HCT116 (cell line): ENCODE measurements around the gene PPTC7. TPM values are rescaled to one million over a fixed set of nuclear protein-coding genes. Genes with fewer than 3 reads are reported as not detected.

ENCODE experiments used
- ATAC-seq: fragments of 200-7000 bp; cut with Tn5 transposase; 2 replicates; pipeline ENCODE4 v1.9.1; 2020; ENCODE audit warnings: mild to moderate bottlenecking, moderate library complexity
- BruUV-seq: library from RNA; stranded (reverse); fragments of 400-500 nt; replicated peaks from 2 replicates; lab custom pipeline; 2021; lab: Mats Ljungman, UMichigan
- CTCF ChIA-PET: fragments of 300-600 bp; sonication (Branson Sonifier 250); formaldehyde crosslinking; loops from one replicate; lab custom pipeline; 2021; ENCODE audit warnings: antibody characterized with exemption; lab: Charles Lee
- POLR2A ChIA-PET: fragments of 300-600, 350-600 bp; sonication (Branson Sonifier 250); formaldehyde crosslinking; loops from one replicate; lab custom pipeline; 2021; ENCODE audit warnings: antibody characterized with exemption; lab: Charles Lee
- RAD21 ChIA-PET, 2 experiments: fragments of 300-600 bp; sonication (Branson Sonifier 250); formaldehyde crosslinking; loops; one replicate each; lab custom pipeline; 2023; ENCODE audit warnings: low total read pairs in 2 of 2; ENCODE audit not compliant: uncharacterized antibody in 2 of 2, unreplicated experiment in 2 of 2, low non-redundant PET in 1 of 2; lab: Charles Lee
- DNase-seq: peaks from one replicate; pipeline ENCODE4 v3.0.0-alpha.2; 2010; ENCODE audit warnings: low read depth, low spot score
- H2AFZ ChIP-seq: fragments of 200-600 bp; shearing (Covaris generic), sonication (generic); 2 replicates; pipeline ENCODE4 v1.6.1; 2017; ENCODE audit warnings: low read depth, mixed run types, mixed read lengths, antibody characterized with exemption, low read length; ENCODE audit not compliant: poor library complexity, severe bottlenecking
- H3K27ac ChIP-seq: 2 replicates; pipeline ENCODE4 v1.5.1; 2012; ENCODE audit warnings: low read depth, low read length
- H3K27me3 ChIP-seq: fragments of 200-600 bp; sonication (generic); 2 replicates; pipeline ENCODE4 v1.6.1; 2016; ENCODE audit warnings: mixed run types, low read length, mixed read lengths; ENCODE audit not compliant: insufficient read depth
- H3K36me3 ChIP-seq, 2 experiments: fragments of 200-500 bp in 1 of 2; fragments of 200-600 bp in 1 of 2; sonication (Bioruptor generic) in 1 of 2; sonication (generic) in 1 of 2; 2 replicates each; pipeline versions ENCODE4 v1.5.1 to v1.6.1; 2014 to 2016; ENCODE audit warnings: low read length in 2 of 2, inconsistent platforms in 1 of 2, mixed read lengths in 1 of 2, mixed run types in 1 of 2; ENCODE audit not compliant: insufficient read depth in 2 of 2, control insufficient read depth in 1 of 2
- H3K4me1 ChIP-seq, 2 experiments: fragments of 200-600 bp in 1 of 2; sonication (generic) in 1 of 2; 2 replicates each; pipeline versions ENCODE4 v1.5.1 to v1.6.1; 2012 to 2017; ENCODE audit warnings: low read length in 2 of 2, inconsistent platforms in 1 of 2, mild to moderate bottlenecking in 1 of 2, mixed read lengths in 1 of 2, mixed run types in 1 of 2, moderate library complexity in 1 of 2; ENCODE audit not compliant: insufficient read depth in 2 of 2, control insufficient read depth in 1 of 2
- H3K4me2 ChIP-seq: fragments of 200-600 bp; sonication (generic); 2 replicates; pipeline ENCODE4 v1.6.1; 2017; ENCODE audit warnings: mixed run types, low read length, mixed read lengths
- H3K4me3 ChIP-seq, 2 experiments: fragments of 200-600 bp in 1 of 2; sonication (generic) in 1 of 2; replicated peaks in 1 of 2; 2 replicates each; pipeline ENCODE4 v1.5.1; 2011 to 2016; ENCODE audit warnings: low read length in 2 of 2, control low read depth in 1 of 2, low read depth in 1 of 2, mild to moderate bottlenecking in 1 of 2, mixed read lengths in 1 of 2, mixed run types in 1 of 2
- H3K79me2 ChIP-seq: fragments of 200-600 bp; sonication (generic); 2 replicates; pipeline ENCODE4 v1.6.1; 2017; ENCODE audit warnings: mild to moderate bottlenecking, mixed run types, low read length, moderate library complexity, mixed read lengths; ENCODE audit not compliant: insufficient read depth
- H3K9ac ChIP-seq: fragments of 200-600 bp; sonication (generic); 2 replicates; pipeline ENCODE4 v1.6.1; 2016; ENCODE audit warnings: low read length, mixed read lengths
- H3K9me2 ChIP-seq: fragments of 200-600 bp; sonication (generic), shearing (Covaris generic); 2 replicates; pipeline ENCODE4 v1.6.1; 2017; ENCODE audit warnings: mixed run types, mild to moderate bottlenecking, moderate library complexity; ENCODE audit not compliant: insufficient read depth
- H3K9me3 ChIP-seq, 2 experiments: fragments of 200-500 bp in 1 of 2; fragments of 200-600 bp in 1 of 2; sonication (Bioruptor generic) in 1 of 2; sonication (generic) in 1 of 2; 2 replicates each; pipeline ENCODE4 v1.6.1; 2014 to 2017; ENCODE audit warnings: low read length in 2 of 2, mixed read lengths in 2 of 2, inconsistent platforms in 1 of 2, low read depth in 1 of 2, mild to moderate bottlenecking in 1 of 2, mixed run types in 1 of 2, moderate library complexity in 1 of 2; ENCODE audit not compliant: control insufficient read depth in 1 of 2, insufficient read depth in 1 of 2
- H4K20me1 ChIP-seq: fragments of 200-600 bp; sonication (generic), shearing (Covaris generic); 2 replicates; pipeline ENCODE4 v1.6.1; 2017; ENCODE audit warnings: mixed run types, mild to moderate bottlenecking, moderate library complexity; ENCODE audit not compliant: insufficient read depth
- CTCF ChIP-seq, 3 experiments: fragments of 200-600 bp in 1 of 3; sonication (generic) in 1 of 3; IDR thresholded peaks in 2 of 3; conservative IDR thresholded peaks in 1 of 3; 2 replicates each; pipeline ENCODE4 v1.5.1; 2012 to 2017; ENCODE audit warnings: low read depth in 2 of 3, low read length in 2 of 3, antibody characterized with exemption in 1 of 3, borderline replicate concordance in 1 of 3, control low read depth in 1 of 3, mild to moderate bottlenecking in 1 of 3, mixed read lengths in 1 of 3, mixed run types in 1 of 3, moderate library complexity in 1 of 3; ENCODE audit not compliant: insufficient read depth in 1 of 3
- ELF1 ChIP-seq: IDR thresholded peaks from 2 replicates; pipeline ENCODE4 v1.6.1; 2012; ENCODE audit warnings: low read depth, borderline replicate concordance
- EZH2 ChIP-seq: fragments of 200-600 bp; sonication (generic); IDR thresholded peaks from 2 replicates; pipeline ENCODE4 v1.6.1; 2017; ENCODE audit warnings: antibody characterized with exemption, mixed run types
- FOSL1 ChIP-seq: IDR thresholded peaks from 2 replicates; pipeline ENCODE4 v1.6.1; 2012; ENCODE audit warnings: low read depth
- JUND ChIP-seq: IDR thresholded peaks from 2 replicates; pipeline ENCODE4 v1.6.1; 2012
- MAX ChIP-seq: IDR thresholded peaks from 2 replicates; pipeline ENCODE4 v1.6.1; 2012
- POLR2AphosphoS5 ChIP-seq: IDR thresholded peaks from 2 replicates; pipeline ENCODE4 v1.6.1; 2011; ENCODE audit warnings: mild to moderate bottlenecking, low read depth, low read length, moderate library complexity
- RAD21 ChIP-seq: IDR thresholded peaks from 2 replicates; pipeline ENCODE4 v1.6.1; 2012; ENCODE audit warnings: low read depth, mild to moderate bottlenecking
- SP1 ChIP-seq: IDR thresholded peaks from 2 replicates; pipeline ENCODE4 v1.6.1; 2012; ENCODE audit warnings: low read depth
- SRF ChIP-seq: IDR thresholded peaks from 2 replicates; pipeline ENCODE4 v1.6.1; 2012; ENCODE audit warnings: low read depth
- YY1 ChIP-seq: IDR thresholded peaks from 2 replicates; pipeline ENCODE4 v1.6.1; 2011; ENCODE audit warnings: low read length, low read depth, moderate library complexity, mild to moderate bottlenecking; ENCODE audit not compliant: insufficient replicate concordance; ENCODE audit errors: extremely low read depth
- ZBTB33 ChIP-seq: IDR thresholded peaks from 2 replicates; pipeline ENCODE4 v1.6.1; 2011; ENCODE audit warnings: mild to moderate bottlenecking, low read length, moderate library complexity; ENCODE audit not compliant: insufficient replicate concordance; ENCODE audit errors: extremely low read depth
- ZFX ChIP-seq: fragments of 450-650 bp; IDR thresholded peaks from 2 replicates; pipeline ENCODE4 v1.6.1; 2017
- ZNF274 ChIP-seq: fragments of 200-500 bp; sonication (Bioruptor generic); IDR thresholded peaks from 2 replicates; pipeline ENCODE4 v1.6.1; 2014; ENCODE audit warnings: mild to moderate bottlenecking, low read depth, low read length, inconsistent platforms
- intact Hi-C: fragments of 100-400 bp; cut with micrococcal nuclease; formaldehyde crosslinking; loops from 2 replicates; pipeline ENCODE4 v1.10.0; 2022
- total RNA-seq: library from RNA; stranded (reverse); gene quantifications from one replicate; pipeline ENCODE4 v1.2.1, GENCODE V29; 2021; ENCODE audit not compliant: unreplicated experiment
- TF ChIP-seq, protein P1 (sequence below): IDR thresholded peaks from 2 replicates; pipeline ENCODE4 v1.6.1; 2012

PPTC7 gene
- total RNA-seq, 1 experiment from 2014 or later, result 25.2 TPM

GRCh38 chr12:110513842-110514241, 69.3 kb downstream of the PPTC7 start:
- ChIA-PET CTCF (interaction anchor here (1.4 to 2.0 kb wide), 2 partner anchors 87 to 90 kb away, joined by 3 to 11 read pairs; no protein-coding TSS in a partner anchor), POLR2A (interaction anchor here (1.1 kb wide), 1 partner anchor 13 kb away, joined by 3 read pairs; no protein-coding TSS in a partner anchor)
- intact Hi-C loops, result loop anchor here (2.0 kb wide), 1 partner anchor 89 kb away; no protein-coding TSS in a partner anchor

More at GRCh38 chr12:110513842-110514241, 69.3 kb downstream of the PPTC7 start:
- Histone ChIP-seq H3K36me3 (no peaks in the 10 kb centered on the region), H2AFZ (no peak overlapping the region), H3K79me2 (no peaks in the 10 kb centered on the region), H3K27me3 (no peaks in the 10 kb centered on the region), H3K27ac (no peak overlapping the region), H3K9me3 (no peaks in the 10 kb centered on the region), H4K20me1 (no peaks in the 10 kb centered on the region), H3K9me2 (no peaks in the 10 kb centered on the region), H3K9ac (no peak overlapping the region), H3K4me2 (no peak overlapping the region), H3K4me1 (peaks cover 0 to 7% of the 10 kb centered on the region in 2 experiments; a peak in 3 of 4 replicates), H3K4me3 (no peak overlapping the region)
- DNase-seq (no peak), ATAC-seq (no peak)
- no TSS peak for BruUV-seq
- RAD21 ChIA-PET, result no interaction called here
- TF ChIP-seq, protein P1, sequence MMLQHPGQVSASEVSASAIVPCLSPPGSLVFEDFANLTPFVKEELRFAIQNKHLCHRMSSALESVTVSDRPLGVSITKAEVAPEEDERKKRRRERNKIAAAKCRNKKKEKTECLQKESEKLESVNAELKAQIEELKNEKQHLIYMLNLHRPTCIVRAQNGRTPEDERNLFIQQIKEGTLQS, result no peak
- no peak for TF ChIP-seq ELF1
- TF ChIP-seq MAX, result no peak
- no peak for TF ChIP-seq ZBTB33
- TF ChIP-seq SRF, result no peak
- TF ChIP-seq YY1, result no peak
- no peak for TF ChIP-seq ZNF274
- TF ChIP-seq EZH2, result no peak
- no peak for TF ChIP-seq ZFX
- TF ChIP-seq RAD21, result no peak
- no peak for TF ChIP-seq FOSL1
- no peak for TF ChIP-seq CTCF (IDR thresholded peaks at IDR 0.05 in 2 of 3, conservative IDR thresholded peaks at IDR 0.05 in 1 of 3; ENCODE audit: borderline replicate concordance in 1 of 3, insufficient read depth in 1 of 3, low read depth in 2 of 3, low read length in 2 of 3)
- TF ChIP-seq POLR2AphosphoS5, result no peak
- no peak for TF ChIP-seq JUND
- no peak for TF ChIP-seq SP1
